Measurements from ENCODE around the gene EPG5.
A peak's percentile ranks its signal among the peaks of the same experiment; 100 is the strongest.
"Not testable (repeated sequence)": the region's sequence is repeated elsewhere in the genome, so short reads cannot be mapped to it uniquely, and the experiment has no call there.

- TF ChIP-seq CTCF (IDR thresholded peaks at IDR 0.05; ENCODE audit: borderline replicate concordance, extremely low read depth, low read length, poor library complexity, severe bottlenecking) = peak; percentile 57
- TF ChIP-seq EZH2 (IDR thresholded peaks at IDR 0.05; ENCODE audit: borderline replicate concordance, low read depth, low read length, severe bottlenecking) = not testable (repeated sequence)
Measured at GRCh38 chr18:45807144-45807543, 160.0 kb downstream of the EPG5 start.

Measured in DND-41 (cell line).